Measurements from ENCODE around the gene CCNI. TPM values are rescaled to one million over a fixed set of nuclear protein-coding genes. Genes with fewer than 3 reads are reported as not detected.
"Not testable (repeated sequence)": the region's sequence is repeated elsewhere in the genome, so short reads cannot be mapped to it uniquely, and the experiment has no call there.

Gene CCNI
- polyA plus RNA-seq, 1 experiment = 85.1 TPM

DNA sequence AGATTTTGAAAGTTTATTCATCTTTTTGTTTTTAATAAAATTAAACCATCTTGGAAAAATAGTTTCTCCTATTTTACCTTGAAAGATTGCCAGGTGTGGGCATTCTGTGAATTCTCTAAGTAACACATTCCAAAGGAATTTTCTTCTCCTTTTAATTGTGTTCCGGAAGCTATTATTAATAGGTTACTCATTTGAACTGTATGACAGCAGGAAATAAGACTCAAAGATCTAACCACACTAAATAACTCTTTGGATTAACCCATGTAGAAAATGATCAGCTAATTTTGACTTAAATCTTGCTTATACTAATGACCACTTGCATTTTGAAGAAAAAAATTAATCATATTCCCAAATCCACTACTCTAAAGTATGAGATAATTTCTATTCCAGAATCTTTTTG, 17.6 kb upstream of the CCNI start:
- Histone ChIP-seq H3K36me3 (ENCODE audit: control insufficient read depth, insufficient read depth, low read length) (no peaks in the 10 kb centered on the region), H3K27me3 (ENCODE audit: control insufficient read depth, insufficient read depth, low read length) (no peaks in the 10 kb centered on the region), H3K4me3 (ENCODE audit: low read depth, low read length) (no peak overlapping the region)
- CTCF ChIA-PET = interaction anchor here (0.5 to 9.1 kb wide), 5 partner anchors 11 to 265 kb away, joined by 3 to 120 read pairs (median 4); no protein-coding TSS in a partner anchor
- no peak for TF ChIP-seq CTCF (IDR thresholded peaks at IDR 0.05; ENCODE audit: insufficient read depth, low read depth, low read length)
- POLR2A ChIA-PET = no interaction called here
- DNase-seq (ENCODE audit: low read depth) = no peak

DNA sequence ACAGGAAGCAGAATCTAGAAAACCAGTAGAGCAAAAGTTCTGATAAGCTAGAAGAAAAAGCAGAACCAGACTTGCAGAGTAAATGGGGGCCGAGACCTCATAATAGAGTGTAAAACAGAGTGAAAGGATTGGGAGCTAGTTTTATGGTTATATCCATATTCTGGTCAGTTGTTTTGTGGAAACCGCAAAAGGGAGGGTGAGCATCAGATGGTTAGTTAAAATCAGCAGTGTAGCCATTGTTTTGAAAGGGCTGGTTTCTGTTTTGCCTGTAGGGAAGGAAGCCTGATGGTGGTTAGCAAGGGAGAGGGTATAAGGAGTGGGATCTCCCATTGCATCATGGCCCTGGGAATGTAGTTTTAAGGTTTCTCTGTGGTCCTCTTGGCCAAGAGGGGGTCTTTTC, 17.2 kb upstream of the CCNI start:
- Histone ChIP-seq H3K4me3 (ENCODE audit: low read depth, low read length) (no peak overlapping the region), H3K27me3 (ENCODE audit: control insufficient read depth, insufficient read depth, low read length) (no peaks in the 10 kb centered on the region), H3K36me3 (ENCODE audit: control insufficient read depth, insufficient read depth, low read length) (no peaks in the 10 kb centered on the region)
- TF ChIP-seq CTCF (IDR thresholded peaks at IDR 0.05; ENCODE audit: insufficient read depth, low read depth, low read length) = no peak
- CTCF ChIA-PET = interaction anchor here (0.5 to 9.1 kb wide), 5 partner anchors 11 to 265 kb away, joined by 3 to 120 read pairs (median 4); no protein-coding TSS in a partner anchor
- POLR2A ChIA-PET = interaction anchor here (0.6 kb wide), 1 partner anchor 93 kb away, joined by 4 read pairs; no protein-coding TSS in a partner anchor
- no peak for DNase-seq (ENCODE audit: low read depth)

- Histone ChIP-seq H3K4me3 (ENCODE audit: low read depth, low read length) (no peak overlapping the region), H3K36me3 (ENCODE audit: control insufficient read depth, insufficient read depth, low read length) (no peaks in the 10 kb centered on the region), H3K27me3 (ENCODE audit: control insufficient read depth, insufficient read depth, low read length) (no peaks in the 10 kb centered on the region)
- no peak for TF ChIP-seq CTCF (IDR thresholded peaks at IDR 0.05; ENCODE audit: insufficient read depth, low read depth, low read length)
- no peak for DNase-seq (ENCODE audit: low read depth)
- POLR2A ChIA-PET = no interaction called here
- CTCF ChIA-PET = interaction anchor here (1.1 kb wide), 1 partner anchor 13 kb away, joined by 3 read pairs; no protein-coding TSS in a partner anchor
These were observed 14.1 kb upstream of the CCNI start for GRCh38 chr4:77089866-77090265.

- CTCF ChIA-PET = interaction anchor here (0.7 kb wide), 1 partner anchor 199 kb away, joined by 3 read pairs; no protein-coding TSS in a partner anchor
- DNase-seq (ENCODE audit: low read depth); H3K36me3 ChIP-seq (ENCODE audit: control insufficient read depth, insufficient read depth, low read length); POLR2A ChIA-PET; H3K4me3 ChIP-seq (ENCODE audit: low read depth, low read length); H3K27me3 ChIP-seq (ENCODE audit: control insufficient read depth, insufficient read depth, low read length): not testable (repeated sequence)
These were observed 11.2 kb upstream of the CCNI start for GRCh38 chr4:77087027-77087426.

DNA sequence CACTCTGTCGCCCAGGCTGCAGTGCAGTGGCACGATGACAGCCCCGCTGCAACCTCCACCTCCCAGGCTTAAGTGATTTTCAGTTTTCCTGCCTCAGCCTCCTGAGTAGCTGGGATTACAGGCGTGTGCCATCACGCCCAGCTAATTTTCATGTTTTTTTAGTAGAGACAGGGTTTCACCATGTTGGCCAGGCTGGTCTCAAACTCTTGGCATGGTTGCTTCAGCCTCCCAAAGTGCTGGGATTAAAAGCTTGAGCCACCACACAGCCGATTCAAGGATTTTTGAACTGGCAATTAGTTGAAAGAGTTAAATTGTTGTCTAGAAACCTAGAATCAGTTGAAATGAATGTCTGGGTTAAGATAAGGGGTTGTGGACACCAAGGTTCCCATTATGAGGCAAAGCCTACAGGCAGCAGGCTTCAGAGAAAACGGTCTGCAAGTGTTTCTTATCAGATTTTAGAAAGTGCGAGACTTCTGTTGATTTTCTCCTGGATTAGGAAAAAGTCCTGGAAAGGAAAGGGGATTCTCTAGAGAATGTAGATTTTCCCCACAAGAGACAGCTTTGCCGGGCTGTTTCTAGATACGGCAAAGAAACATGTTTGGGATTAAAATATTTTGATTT, 8.3 kb upstream of the CCNI start:
- ChIA-PET CTCF (interaction anchor here (3.6 kb wide), 1 partner anchor 11 kb away, joined by 22 read pairs; no protein-coding TSS in a partner anchor), POLR2A (no interaction called here)
- no peak for DNase-seq (ENCODE audit: low read depth)
- Histone ChIP-seq H3K27me3 (ENCODE audit: control insufficient read depth, insufficient read depth, low read length) (no peaks in the 10 kb centered on the region), H3K4me3 (ENCODE audit: low read depth, low read length) (no peak overlapping the region), H3K36me3 (ENCODE audit: control insufficient read depth, insufficient read depth, low read length) (no peaks in the 10 kb centered on the region)
- TF ChIP-seq CTCF (IDR thresholded peaks at IDR 0.05; ENCODE audit: insufficient read depth, low read depth, low read length) = no peak
